Adrenal gland (tissue), 5 donors: ENCODE data around the gene TUBA1B.

Source experiments
- POLR2A ChIP-seq, 2 donors: fragments of 450-650 bp; IDR thresholded peaks; one replicate each; pipeline ENCODE4 v1.6.1; 2017; ENCODE audit warnings: antibody characterized with exemption in 2 of 2, mild to moderate bottlenecking in 2 of 2, moderate library complexity in 1 of 2
- TF ChIP-seq, protein P1 (sequence below), 6 experiments: fragments of 450-650 bp in 4 of 6; fragments of 200-600 bp in 2 of 6; sonication (generic) in 1 of 6; IDR thresholded peaks; 1 replicate in 5 of 6; 2 replicates in 1 of 6; pipeline versions ENCODE4 v1.5.1 to v1.8.0; 2016 to 2021; ENCODE audit warnings: antibody characterized with exemption in 6 of 6, mild to moderate bottlenecking in 2 of 6, moderate library complexity in 1 of 6
- donor health status: DM: no; HTN: no; CAD: no.

DNA sequence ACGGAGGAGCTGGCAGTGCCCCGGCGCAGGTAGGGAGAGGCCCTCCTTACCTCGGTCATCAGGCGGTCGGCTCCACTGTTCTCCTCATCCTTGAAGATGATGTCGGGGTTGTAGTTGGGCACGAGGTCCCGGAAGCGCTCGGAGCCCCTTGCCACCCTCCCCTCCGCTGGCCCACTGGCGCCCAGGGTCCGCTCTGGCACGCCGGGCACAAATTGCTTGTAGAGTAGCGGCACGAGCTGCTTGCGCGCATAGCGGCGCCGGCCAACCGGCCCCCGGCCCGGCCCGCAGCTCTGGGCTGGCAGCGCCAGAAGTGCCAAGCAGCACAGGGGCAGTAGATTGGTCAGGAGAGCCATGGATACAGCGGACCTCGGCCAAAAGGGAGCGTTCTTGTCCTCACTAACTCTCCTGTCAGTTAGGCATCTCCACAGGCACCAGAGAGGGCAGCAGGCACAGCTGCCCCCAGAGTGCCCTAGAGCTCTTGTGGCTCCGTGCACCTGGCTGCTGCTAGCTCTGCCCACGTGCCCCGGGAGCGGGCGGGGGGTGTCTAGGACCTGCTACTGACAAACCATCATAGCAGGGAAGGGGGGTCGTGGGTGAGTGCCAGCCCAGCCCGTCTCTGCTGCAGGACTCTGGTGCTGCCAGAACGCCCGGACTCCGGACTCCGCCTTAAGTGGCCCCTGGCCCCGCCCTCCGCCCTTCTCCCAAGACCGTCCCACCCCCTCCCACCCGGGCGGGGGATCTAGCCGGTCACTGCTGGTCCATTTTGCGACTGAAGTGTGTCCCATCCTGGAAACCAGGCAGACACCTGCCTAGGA lies 36.8 kb downstream of the TUBA1B start, which contains the start of gene DHH:
- TF ChIP-seq, protein P1, sequence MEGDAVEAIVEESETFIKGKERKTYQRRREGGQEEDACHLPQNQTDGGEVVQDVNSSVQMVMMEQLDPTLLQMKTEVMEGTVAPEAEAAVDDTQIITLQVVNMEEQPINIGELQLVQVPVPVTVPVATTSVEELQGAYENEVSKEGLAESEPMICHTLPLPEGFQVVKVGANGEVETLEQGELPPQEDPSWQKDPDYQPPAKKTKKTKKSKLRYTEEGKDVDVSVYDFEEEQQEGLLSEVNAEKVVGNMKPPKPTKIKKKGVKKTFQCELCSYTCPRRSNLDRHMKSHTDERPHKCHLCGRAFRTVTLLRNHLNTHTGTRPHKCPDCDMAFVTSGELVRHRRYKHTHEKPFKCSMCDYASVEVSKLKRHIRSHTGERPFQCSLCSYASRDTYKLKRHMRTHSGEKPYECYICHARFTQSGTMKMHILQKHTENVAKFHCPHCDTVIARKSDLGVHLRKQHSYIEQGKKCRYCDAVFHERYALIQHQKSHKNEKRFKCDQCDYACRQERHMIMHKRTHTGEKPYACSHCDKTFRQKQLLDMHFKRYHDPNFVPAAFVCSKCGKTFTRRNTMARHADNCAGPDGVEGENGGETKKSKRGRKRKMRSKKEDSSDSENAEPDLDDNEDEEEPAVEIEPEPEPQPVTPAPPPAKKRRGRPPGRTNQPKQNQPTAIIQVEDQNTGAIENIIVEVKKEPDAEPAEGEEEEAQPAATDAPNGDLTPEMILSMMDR (IDR thresholded peaks at IDR 0.05) = no peak
- no peak for TF ChIP-seq POLR2A (IDR thresholded peaks at IDR 0.05)
